ENCODE data around the gene POLN.

POLN gene

GRCh38 chr4:2069986-2070385, 171.9 kb downstream of the POLN start:
- TF ChIP-seq CTCF (IDR thresholded peaks at IDR 0.05; ENCODE audit: poor library complexity, severe bottlenecking) = no peak
- no peaks in the 10 kb centered on the region for H3K36me3 ChIP-seq (ENCODE audit: low read depth)
- no peak overlapping the region for H3K27ac ChIP-seq (ENCODE audit: poor library complexity, severe bottlenecking)
- DNase-seq (ENCODE audit: low spot score) (peak; percentile 47), ATAC-seq (ENCODE audit: low read depth) (no peak)
- no peaks in the 10 kb centered on the region for H3K27me3 ChIP-seq (ENCODE audit: insufficient read depth, poor library complexity, severe bottlenecking)
- H3K4me1 ChIP-seq (ENCODE audit: insufficient read depth, poor library complexity, severe bottlenecking) = no peaks in the 10 kb centered on the region
- H3K4me3 ChIP-seq (ENCODE audit: severe bottlenecking) = no peak overlapping the region
- H3K9me3 ChIP-seq (ENCODE audit: severe bottlenecking) = no peaks in the 10 kb centered on the region

DNA sequence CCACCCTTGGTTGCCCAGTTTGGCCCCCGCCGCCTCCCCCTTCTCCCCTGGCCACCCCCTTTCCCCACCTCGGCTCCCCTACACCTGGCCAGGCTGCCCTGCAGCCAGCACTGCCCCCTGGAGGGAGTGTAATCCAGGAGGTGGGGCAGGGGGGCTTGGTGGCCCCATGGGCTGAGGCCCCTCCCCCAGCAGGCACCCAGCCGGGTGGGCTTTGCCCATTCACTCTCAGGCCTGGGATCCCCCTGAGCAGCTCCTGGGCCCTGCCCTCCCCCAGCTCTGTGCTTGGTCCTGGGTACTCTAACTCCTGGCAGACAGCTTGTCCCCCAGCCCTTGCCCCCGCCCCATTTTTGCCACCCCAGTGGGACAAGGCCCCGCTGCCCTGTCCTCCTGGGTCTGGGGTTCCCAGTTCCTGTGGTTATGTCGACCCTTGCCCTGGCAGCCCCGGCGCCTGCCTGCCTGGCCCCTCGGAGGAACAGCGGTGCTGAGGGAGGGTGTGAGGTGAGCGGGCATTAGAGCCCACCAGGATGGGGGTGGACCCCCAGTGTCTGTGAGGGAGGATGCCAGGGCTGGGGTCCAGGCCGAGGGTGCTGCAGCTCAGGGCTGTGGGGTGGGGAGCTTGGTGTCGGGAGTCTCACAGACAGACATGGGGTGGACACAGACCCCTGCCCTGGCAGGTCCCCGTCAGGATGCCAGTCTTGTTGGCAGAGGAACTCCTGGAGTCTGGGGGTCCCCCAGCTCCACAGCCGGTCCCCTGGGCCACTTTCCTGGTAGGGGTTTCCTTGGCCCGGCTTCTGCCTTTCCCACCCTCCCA, 172.6 kb downstream of the POLN start:
- no peak for TF ChIP-seq CTCF (IDR thresholded peaks at IDR 0.05; ENCODE audit: poor library complexity, severe bottlenecking)
- ATAC-seq (ENCODE audit: low read depth) (no peak), DNase-seq (ENCODE audit: low spot score) (peak; percentile 34)
- no peak overlapping the region for H3K4me3 ChIP-seq (ENCODE audit: severe bottlenecking)
- no peaks in the 10 kb centered on the region for H3K36me3 ChIP-seq (ENCODE audit: low read depth)
- no peaks in the 10 kb centered on the region for H3K27me3 ChIP-seq (ENCODE audit: insufficient read depth, poor library complexity, severe bottlenecking)
- H3K9me3 ChIP-seq (ENCODE audit: severe bottlenecking) = no peaks in the 10 kb centered on the region
- H3K27ac ChIP-seq (ENCODE audit: poor library complexity, severe bottlenecking) = no peak overlapping the region
- H3K4me1 ChIP-seq (ENCODE audit: insufficient read depth, poor library complexity, severe bottlenecking) = no peaks in the 10 kb centered on the region

GRCh38 chr4:2068566-2068965, 173.4 kb downstream of the POLN start:
- no peak overlapping the region for H3K27ac ChIP-seq (ENCODE audit: poor library complexity, severe bottlenecking)
- no peaks in the 10 kb centered on the region for H3K9me3 ChIP-seq (ENCODE audit: severe bottlenecking)
- H3K4me1 ChIP-seq (ENCODE audit: insufficient read depth, poor library complexity, severe bottlenecking) = no peaks in the 10 kb centered on the region
- TF ChIP-seq CTCF (IDR thresholded peaks at IDR 0.05; ENCODE audit: poor library complexity, severe bottlenecking) = no peak
- no peak for ATAC-seq (ENCODE audit: low read depth)
- no peak overlapping the region for H3K4me3 ChIP-seq (ENCODE audit: severe bottlenecking)
- no peaks in the 10 kb centered on the region for H3K27me3 ChIP-seq (ENCODE audit: insufficient read depth, poor library complexity, severe bottlenecking)
- no peaks in the 10 kb centered on the region for H3K36me3 ChIP-seq (ENCODE audit: low read depth)
- DNase-seq (ENCODE audit: low spot score) = peak; percentile 35

DNA sequence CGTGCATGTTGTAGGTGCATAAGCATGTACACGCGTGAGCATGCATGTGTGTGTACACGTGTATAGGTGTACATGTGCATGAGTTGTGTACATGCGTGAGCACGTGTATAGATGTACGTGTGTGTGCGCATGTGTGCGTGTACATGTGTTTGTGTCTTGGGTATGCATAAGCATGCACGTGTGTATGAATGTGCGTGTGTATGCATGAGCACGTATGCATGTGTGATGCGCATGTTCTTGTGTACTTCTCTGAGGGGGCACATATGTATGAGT, 173.8 kb downstream of the POLN start:
- Histone ChIP-seq H3K27me3 (ENCODE audit: insufficient read depth, poor library complexity, severe bottlenecking) (no peaks in the 10 kb centered on the region), H3K36me3 (ENCODE audit: low read depth) (no peaks in the 10 kb centered on the region), H3K4me1 (ENCODE audit: insufficient read depth, poor library complexity, severe bottlenecking) (no peaks in the 10 kb centered on the region), H3K4me3 (ENCODE audit: severe bottlenecking) (no peak overlapping the region), H3K27ac (ENCODE audit: poor library complexity, severe bottlenecking) (no peak overlapping the region), H3K9me3 (ENCODE audit: severe bottlenecking) (no peaks in the 10 kb centered on the region)
- DNase-seq (ENCODE audit: low spot score) = no peak
- ATAC-seq (ENCODE audit: low read depth) = no peak
- no peak for TF ChIP-seq CTCF (IDR thresholded peaks at IDR 0.05; ENCODE audit: poor library complexity, severe bottlenecking)

DNA sequence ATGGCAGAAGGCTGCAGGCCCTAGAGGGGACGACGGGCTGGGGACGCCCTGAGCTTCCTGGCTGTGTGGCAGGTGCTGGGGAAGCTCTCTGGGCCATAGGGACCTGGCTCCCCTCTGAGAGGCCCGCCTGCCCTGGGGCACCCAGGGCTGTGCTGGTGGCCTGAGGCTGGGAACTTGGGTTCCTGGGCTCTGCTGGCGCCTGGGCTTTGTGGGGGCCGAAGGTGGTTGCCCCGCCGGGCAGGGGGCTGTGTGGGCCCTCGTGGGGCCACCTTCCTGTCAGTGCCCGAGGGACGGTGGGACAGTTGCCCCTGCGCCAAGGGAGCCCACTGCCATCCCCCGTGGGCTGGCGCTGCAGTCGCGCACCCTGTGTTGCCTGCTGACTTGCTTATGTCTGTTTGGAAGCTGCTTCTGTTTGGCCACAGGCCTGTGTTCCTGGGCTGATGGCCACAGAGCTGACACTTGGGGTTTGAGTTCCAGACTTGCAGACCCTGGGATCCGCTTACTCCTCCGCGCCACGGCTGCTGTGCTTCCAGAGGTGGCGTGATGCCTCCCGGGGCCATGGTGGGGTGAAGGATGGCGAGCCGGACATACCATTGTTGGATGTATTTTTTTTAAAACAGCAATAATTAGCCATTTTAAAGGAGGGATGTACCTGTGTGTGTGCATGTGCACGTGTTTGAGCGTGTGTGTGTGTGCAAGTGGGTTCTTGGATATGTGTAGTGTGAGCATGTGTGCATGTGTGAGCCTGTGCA, 174.3 kb downstream of the POLN start:
- no peak for TF ChIP-seq CTCF (IDR thresholded peaks at IDR 0.05; ENCODE audit: poor library complexity, severe bottlenecking)
- peak; percentile 39 for DNase-seq (ENCODE audit: low spot score)
- Histone ChIP-seq H3K4me3 (ENCODE audit: severe bottlenecking) (no peak overlapping the region), H3K27me3 (ENCODE audit: insufficient read depth, poor library complexity, severe bottlenecking) (no peaks in the 10 kb centered on the region), H3K27ac (ENCODE audit: poor library complexity, severe bottlenecking) (no peak overlapping the region), H3K36me3 (ENCODE audit: low read depth) (no peaks in the 10 kb centered on the region), H3K9me3 (ENCODE audit: severe bottlenecking) (no peaks in the 10 kb centered on the region), H3K4me1 (ENCODE audit: insufficient read depth, poor library complexity, severe bottlenecking) (no peaks in the 10 kb centered on the region)
- no peak for ATAC-seq (ENCODE audit: low read depth)
